ENCODE data around the gene RASGRF1.
A peak's percentile ranks its signal among the peaks of the same experiment; 100 is the strongest.

GRCh38 chr15:78950902-78951840 is 139.4 kb downstream of the RASGRF1 start:
- TF ChIP-seq CTCF (IDR thresholded peaks at IDR 0.05), result peak in 5 of 6 experiments; percentile 24 to 42 (median 32)
- no peak for TF ChIP-seq POLR2A (IDR thresholded peaks at IDR 0.05)

All from adrenal gland (tissue), 5 donors.